ENCODE measurements around the gene SHISA9. TPM values are rescaled to one million over a fixed set of nuclear protein-coding genes. Genes with fewer than 3 reads are reported as not detected.

SHISA9 gene
- total RNA-seq, 2 donors from 2014 or later = 0.06 to 0.07 TPM

GRCh38 chr16:13103831-13104530 is 202.6 kb downstream of the SHISA9 start:
- ATAC-seq = no peak
- H3K27ac Mint-ChIP-seq = no peak overlapping the region
- H3K9me3 Mint-ChIP-seq = peaks cover 3 to 9% of the 10 kb centered on the region in 2 donors
- no peaks in the 10 kb centered on the region for H3K36me3 Mint-ChIP-seq
- DNase-seq (ENCODE audit: low spot score in 2 of 2) = no peak

GRCh38 chr16:13104772-13105171 is 203.4 kb downstream of the SHISA9 start:
- ATAC-seq = no peak
- Mint-ChIP-seq H3K27ac (no peak overlapping the region), H3K36me3 (no peaks in the 10 kb centered on the region), H3K9me3 (peaks cover 3 to 9% of the 10 kb centered on the region in 2 donors)
- DNase-seq (ENCODE audit: low spot score in 2 of 2) = no peak

- no peak for DNase-seq (ENCODE audit: low spot score in 2 of 2)
- H3K27ac Mint-ChIP-seq = no peak overlapping the region
- no peaks in the 10 kb centered on the region for H3K36me3 Mint-ChIP-seq
- H3K9me3 Mint-ChIP-seq = peaks cover 3 to 9% of the 10 kb centered on the region in 2 donors
- no peak for ATAC-seq
Measured at GRCh38 chr16:13105427-13105826, 204.0 kb downstream of the SHISA9 start.

- DNase-seq (ENCODE audit: low spot score in 2 of 2) (no peak), ATAC-seq (no peak)
- Mint-ChIP-seq H3K9me3 (peaks cover 3 to 9% of the 10 kb centered on the region in 2 donors), H3K27ac (no peak overlapping the region), H3K36me3 (no peaks in the 10 kb centered on the region)
Measured at GRCh38 chr16:13106464-13106863, 205.1 kb downstream of the SHISA9 start.

- ATAC-seq (no peak), DNase-seq (ENCODE audit: low spot score in 2 of 2) (no peak)
- Mint-ChIP-seq H3K9me3 (peaks cover 6 to 13% of the 10 kb centered on the region in 2 donors), H3K36me3 (no peaks in the 10 kb centered on the region), H3K27ac (no peak overlapping the region)
Measured at GRCh38 chr16:13108126-13108525, 206.7 kb downstream of the SHISA9 start.

GRCh38 chr16:13109171-13109570 is 207.8 kb downstream of the SHISA9 start:
- ATAC-seq (no peak), DNase-seq (ENCODE audit: low spot score in 2 of 2) (no peak)
- Mint-ChIP-seq H3K36me3 (no peaks in the 10 kb centered on the region), H3K9me3 (peaks cover 6 to 8% of the 10 kb centered on the region in 2 donors), H3K27ac (no peak overlapping the region)

- no peaks in the 10 kb centered on the region for H3K36me3 Mint-ChIP-seq
- no peak for ATAC-seq
- peaks cover 5 to 8% of the 10 kb centered on the region in 2 donors for H3K9me3 Mint-ChIP-seq
- no peak for DNase-seq (ENCODE audit: low spot score in 2 of 2)
- H3K27ac Mint-ChIP-seq = peak overlapping the region in 1 of 2 donors; percentile 22
Measured at GRCh38 chr16:13110124-13110796, 208.9 kb downstream of the SHISA9 start.

- DNase-seq (ENCODE audit: low spot score in 2 of 2) (no peak), ATAC-seq (no peak)
- Mint-ChIP-seq H3K27ac (no peak overlapping the region), H3K9me3 (peaks cover 5 to 8% of the 10 kb centered on the region in 2 donors), H3K36me3 (no peaks in the 10 kb centered on the region)
Measured at GRCh38 chr16:13111747-13112146, 210.3 kb downstream of the SHISA9 start.

GRCh38 chr16:13113741-13114140 is 212.3 kb downstream of the SHISA9 start:
- Mint-ChIP-seq H3K36me3 (no peaks in the 10 kb centered on the region), H3K27ac (no peak overlapping the region), H3K9me3 (peaks cover 5 to 8% of the 10 kb centered on the region in 2 donors)
- DNase-seq (ENCODE audit: low spot score in 2 of 2) = no peak
- ATAC-seq = no peak

GRCh38 chr16:13118091-13118490 is 216.7 kb downstream of the SHISA9 start:
- Mint-ChIP-seq H3K36me3 (no peaks in the 10 kb centered on the region), H3K9me3 (peaks cover 0 to 5% of the 10 kb centered on the region in 2 donors), H3K27ac (peak overlapping the region in 1 of 2 donors; percentile 44)
- no peak for ATAC-seq
- no peak for DNase-seq (ENCODE audit: low spot score in 2 of 2)

GRCh38 chr16:13120091-13120490 is 218.7 kb downstream of the SHISA9 start:
- no peak for ATAC-seq
- peaks cover 0 to 4% of the 10 kb centered on the region in 2 donors for H3K9me3 Mint-ChIP-seq
- no peak overlapping the region for H3K27ac Mint-ChIP-seq
- no peaks in the 10 kb centered on the region for H3K36me3 Mint-ChIP-seq
- no peak for DNase-seq (ENCODE audit: low spot score in 2 of 2)

- DNase-seq (ENCODE audit: low spot score in 2 of 2) (no peak), ATAC-seq (no peak)
- no peak overlapping the region for H3K27ac Mint-ChIP-seq
- H3K36me3 Mint-ChIP-seq = no peaks in the 10 kb centered on the region
- peaks cover 0 to 4% of the 10 kb centered on the region in 2 donors for H3K9me3 Mint-ChIP-seq
Measured at GRCh38 chr16:13120557-13120956, 219.2 kb downstream of the SHISA9 start.

- Mint-ChIP-seq H3K36me3 (no peaks in the 10 kb centered on the region), H3K9me3 (peaks cover 5 to 14% of the 10 kb centered on the region in 2 donors), H3K27ac (no peak overlapping the region)
- ATAC-seq (no peak), DNase-seq (ENCODE audit: low spot score in 2 of 2) (no peak)
Measured at GRCh38 chr16:13123991-13124390, 222.6 kb downstream of the SHISA9 start.

GRCh38 chr16:13127144-13127543 is 225.7 kb downstream of the SHISA9 start:
- H3K27ac Mint-ChIP-seq = peak overlapping the region in 1 of 2 donors; percentile 62
- ATAC-seq (no peak), DNase-seq (ENCODE audit: low spot score in 2 of 2) (no peak)
- H3K36me3 Mint-ChIP-seq = no peaks in the 10 kb centered on the region
- H3K9me3 Mint-ChIP-seq = peaks cover 5 to 16% of the 10 kb centered on the region in 2 donors

GRCh38 chr16:13130586-13130985 is 229.2 kb downstream of the SHISA9 start:
- H3K9me3 Mint-ChIP-seq = peaks cover 16 to 25% of the 10 kb centered on the region in 2 donors

GRCh38 chr16:13134836-13135235 is 233.4 kb downstream of the SHISA9 start:
- H3K27ac Mint-ChIP-seq = no peak overlapping the region
- no peak for ATAC-seq
- peaks cover 0 to 5% of the 10 kb centered on the region in 2 donors for H3K36me3 Mint-ChIP-seq
- no peak for DNase-seq (ENCODE audit: low spot score in 2 of 2)
- peaks cover 10 to 13% of the 10 kb centered on the region in 2 donors for H3K9me3 Mint-ChIP-seq

More at GRCh38 chr16:13130586-13130985, 229.2 kb downstream of the SHISA9 start:
- no peak for DNase-seq (ENCODE audit: low spot score in 2 of 2)
- ATAC-seq = no peak
- Mint-ChIP-seq H3K27ac (no peak overlapping the region), H3K36me3 (peaks cover 0 to 5% of the 10 kb centered on the region in 2 donors)

- ATAC-seq (no peak), DNase-seq (ENCODE audit: low spot score in 2 of 2) (no peak)
- no peak overlapping the region for H3K27ac Mint-ChIP-seq
- peaks cover 10 to 17% of the 10 kb centered on the region in 2 donors for H3K9me3 Mint-ChIP-seq
- peaks cover 0 to 5% of the 10 kb centered on the region in 2 donors for H3K36me3 Mint-ChIP-seq
Measured at GRCh38 chr16:13136901-13137300, 235.5 kb downstream of the SHISA9 start.

All from activated naive CD4-positive, alpha-beta T cell treated with anti-CD3 and anti-CD28 coated beads, Interleukin-2, amount 50 U/mL, for 72 hours (primary cell).